Fibroblast of lung (primary cell): Measurements from ENCODE around the gene WDR89. TPM values are rescaled to one million over a fixed set of nuclear protein-coding genes. Genes with fewer than 3 reads are reported as not detected.
A peak's percentile ranks its signal among the peaks of the same experiment; 100 is the strongest.

Experiments used
- DNase-seq, 2 donors: peaks; one replicate each; pipeline versions ENCODE4 v3.0.0 to v3.0.0-alpha.2; 2010; ENCODE audit warnings: low read depth in 2 of 2
- H2AFZ ChIP-seq: 2 replicates; pipeline ENCODE4 v1.5.1; 2012; ENCODE audit warnings: low read length, control low read depth, inconsistent platforms
- H3K27ac ChIP-seq: 2 replicates; pipeline ENCODE4 v1.5.1; 2011; ENCODE audit warnings: low read length, control low read depth; ENCODE audit not compliant: insufficient read depth
- H3K27me3 ChIP-seq: 2 replicates; pipeline ENCODE4 v1.5.1; 2011; ENCODE audit warnings: mild to moderate bottlenecking, low read length; ENCODE audit not compliant: control insufficient read depth, insufficient read depth
- H3K36me3 ChIP-seq: 2 replicates; pipeline ENCODE4 v1.5.1; 2011; ENCODE audit warnings: low read length; ENCODE audit not compliant: control insufficient read depth, insufficient read depth
- H3K4me1 ChIP-seq: 2 replicates; pipeline ENCODE4 v1.5.1; 2011; ENCODE audit warnings: low read length; ENCODE audit not compliant: control insufficient read depth, insufficient read depth; ENCODE audit errors: extremely low read depth
- H3K4me2 ChIP-seq: 2 replicates; pipeline ENCODE4 v1.5.1; 2011; ENCODE audit warnings: low read length, control low read depth; ENCODE audit not compliant: insufficient read depth; ENCODE audit errors: extremely low read depth
- H3K4me3 ChIP-seq, 4 experiments: fragments of 200-600 bp in 1 of 4; sonication (generic) in 1 of 4; replicated peaks in 1 of 4; 2 replicates each; pipeline ENCODE4 v1.5.1; 2011 to 2016; ENCODE audit warnings: low read length in 4 of 4, low read depth in 3 of 4, mild to moderate bottlenecking in 3 of 4, control low read depth in 2 of 4, inconsistent platforms in 1 of 4, mixed read lengths in 1 of 4; ENCODE audit not compliant: insufficient read depth in 1 of 4; ENCODE audit errors: control extremely low read depth in 1 of 4
- H3K79me2 ChIP-seq: 2 replicates; pipeline ENCODE4 v1.5.1; 2012; ENCODE audit warnings: mild to moderate bottlenecking, low read length, inconsistent platforms; ENCODE audit not compliant: control insufficient read depth, insufficient read depth
- H3K9ac ChIP-seq: 2 replicates; pipeline ENCODE4 v1.5.1; 2011; ENCODE audit warnings: mild to moderate bottlenecking, low read length, control low read depth; ENCODE audit not compliant: insufficient read depth
- H3K9me3 ChIP-seq: 2 replicates; pipeline ENCODE4 v1.5.1; 2012; ENCODE audit warnings: low read depth, low read length; ENCODE audit not compliant: control insufficient read depth, insufficient read depth
- H4K20me1 ChIP-seq: 2 replicates; pipeline ENCODE4 v1.5.1; 2011; ENCODE audit warnings: low read length; ENCODE audit not compliant: control insufficient read depth, insufficient read depth; ENCODE audit errors: extremely low read depth
- CTCF ChIP-seq, 2 donors: IDR thresholded peaks in 1 of 2; conservative IDR thresholded peaks in 1 of 2; 1 replicate in 1 of 2; 2 replicates in 1 of 2; pipeline ENCODE4 v1.5.1; 2011 to 2012; ENCODE audit warnings: low read length in 2 of 2, control low read depth in 1 of 2, inconsistent platforms in 1 of 2, low read depth in 1 of 2, mild to moderate bottlenecking in 1 of 2
- EZH2 ChIP-seq: IDR thresholded peaks from 2 replicates; pipeline ENCODE4 v1.5.1; 2012; ENCODE audit warnings: low read length, control low read depth, mild to moderate bottlenecking; ENCODE audit errors: missing control alignments
- polyA plus RNA-seq, 2 donors: library from polyadenylated mRNA; depleted of rRNA in 1 of 2; stranded (reverse) in 1 of 2; unstranded in 1 of 2; fragments of >200 nt; gene quantifications; 2 replicates each; pipeline ENCODE4 v1.2.1, GENCODE V29; 2011 to 2012; ENCODE audit warnings: missing spikeins in 1 of 2
- total RNA-seq: library from RNA; depleted of rRNA; stranded (reverse); fragments of >200 nt; gene quantifications from 2 replicates; pipeline ENCODE4 v1.2.1, GENCODE V29; 2014

The WDR89 gene
- total and polyA plus RNA-seq, 2 donors (not counting 1 experiment from before 2014, with no cell fraction given), result 7.7 to 11.1 TPM

GRCh38 chr14:63581491-63581890, 60.2 kb downstream of the WDR89 start:
- Histone ChIP-seq H3K4me1 (no peaks in the 10 kb centered on the region), H3K79me2 (no peaks in the 10 kb centered on the region), H3K4me2 (no peak overlapping the region), H3K27ac (no peak overlapping the region), H3K4me3 (no peak overlapping the region), H2AFZ (no peak overlapping the region), H3K27me3 (no peaks in the 10 kb centered on the region), H3K9ac (no peak overlapping the region), H3K36me3 (no peaks in the 10 kb centered on the region), H3K9me3 (no peaks in the 10 kb centered on the region), H4K20me1 (no peaks in the 10 kb centered on the region)
- DNase-seq, result no peak
- TF ChIP-seq EZH2 (no peak), CTCF (conservative IDR thresholded peaks at IDR 0.05 in 1 of 2, IDR thresholded peaks at IDR 0.05 in 1 of 2; ENCODE audit: low read depth in 1 of 2, low read length in 2 of 2) (no peak)

- H3K4me2 ChIP-seq, result no peak overlapping the region
- H3K36me3 ChIP-seq, result no peaks in the 10 kb centered on the region
- no peak overlapping the region for H3K27ac ChIP-seq
- H3K27me3 ChIP-seq, result no peaks in the 10 kb centered on the region
- no peak for TF ChIP-seq EZH2
- H3K9me3 ChIP-seq, result no peaks in the 10 kb centered on the region
- no peaks in the 10 kb centered on the region for H3K79me2 ChIP-seq
- H2AFZ ChIP-seq, result no peak overlapping the region
- no peaks in the 10 kb centered on the region for H4K20me1 ChIP-seq
- H3K4me1 ChIP-seq, result no peaks in the 10 kb centered on the region
- H3K9ac ChIP-seq, result no peak overlapping the region
- no peak overlapping the region for H3K4me3 ChIP-seq
- DNase-seq, result peak in 1 of 2 donors; percentile 6
These were observed 63.4 kb downstream of the WDR89 start for GRCh38 chr14:63578300-63578699.

GRCh38 chr14:63573581-63573980, 68.1 kb downstream of the WDR89 start:
- TF ChIP-seq CTCF (conservative IDR thresholded peaks at IDR 0.05 in 1 of 2, IDR thresholded peaks at IDR 0.05 in 1 of 2; ENCODE audit: low read depth in 1 of 2, low read length in 2 of 2), result no peak
- TF ChIP-seq EZH2, result no peak
- Histone ChIP-seq H3K4me1 (no peaks in the 10 kb centered on the region), H3K4me3 (no peak overlapping the region), H3K9ac (no peak overlapping the region), H3K4me2 (no peak overlapping the region), H4K20me1 (no peaks in the 10 kb centered on the region), H3K9me3 (no peaks in the 10 kb centered on the region), H3K27ac (no peak overlapping the region), H3K36me3 (no peaks in the 10 kb centered on the region), H2AFZ (no peak overlapping the region), H3K27me3 (no peaks in the 10 kb centered on the region), H3K79me2 (no peaks in the 10 kb centered on the region)
- peak in 1 of 2 donors; percentile 59 for DNase-seq
